PC-9 (cell line): ENCODE measurements around the gene TMCC1. TPM values are rescaled to one million over a fixed set of nuclear protein-coding genes. Genes with fewer than 3 reads are reported as not detected.
"Not testable (repeated sequence)": the region's sequence is repeated elsewhere in the genome, so short reads cannot be mapped to it uniquely, and the experiment has no call there.

Experiments
- BruUV-seq: library from RNA; stranded (reverse); fragments of 400-500 nt; replicated peaks from 2 replicates; lab custom pipeline; 2021; lab: Mats Ljungman, UMichigan
- CTCF ChIA-PET: fragments of 300-600 bp; sonication (Branson Sonifier 250); formaldehyde crosslinking; loops from one replicate; lab custom pipeline; 2022; ENCODE audit warnings: antibody characterized with exemption; lab: Charles Lee
- POLR2A ChIA-PET: fragments of 300-600 bp; sonication (Branson Sonifier 250); formaldehyde crosslinking; loops from one replicate; lab custom pipeline; 2022; ENCODE audit warnings: antibody characterized with exemption; ENCODE audit not compliant: unreplicated experiment; lab: Charles Lee
- DNase-seq, 2 experiments: peaks; one replicate each; pipeline versions ENCODE4 v3.0.0 to v3.0.0-alpha.2; 2015 to 2022; ENCODE audit warnings: mixed read lengths in 1 of 2
- H2AFZ ChIP-seq: fragments of 200-600 bp; sonication (generic); 2 replicates; pipeline ENCODE4 v1.8.1; 2017; ENCODE audit warnings: antibody characterized with exemption
- H3F3A ChIP-seq: fragments of 200-600 bp; sonication (generic); 2 replicates; pipeline ENCODE4 v1.8.1; 2017; ENCODE audit warnings: antibody characterized with exemption, mild to moderate bottlenecking, low read depth; ENCODE audit not compliant: insufficient read depth
- H3K27ac ChIP-seq: fragments of 200-600 bp; sonication (generic); 2 replicates; pipeline ENCODE4 v1.6.1; 2016; ENCODE audit warnings: mixed run types
- H3K27me3 ChIP-seq: fragments of 200-600 bp; sonication (generic); 2 replicates; pipeline ENCODE4 v1.6.1; 2016; ENCODE audit warnings: low read depth, mixed run types; ENCODE audit not compliant: insufficient read depth
- H3K36me3 ChIP-seq: fragments of 200-600 bp; sonication (generic); 2 replicates; pipeline ENCODE4 v1.6.1; 2016; ENCODE audit warnings: low read depth, mixed run types
- H3K4me1 ChIP-seq: fragments of 200-600 bp; sonication (generic); replicated peaks from 2 replicates; pipeline ENCODE4 v1.6.1; 2016; ENCODE audit warnings: mixed run types; ENCODE audit not compliant: insufficient read depth
- H3K4me2 ChIP-seq: fragments of 200-600 bp; sonication (generic); 2 replicates; pipeline ENCODE4 v1.6.1; 2017; ENCODE audit warnings: mixed run types
- H3K4me3 ChIP-seq: fragments of 200-600 bp; sonication (generic); 2 replicates; pipeline ENCODE4 v1.6.1; 2016; ENCODE audit warnings: mixed run types
- H3K79me2 ChIP-seq: fragments of 200-600 bp; sonication (generic); 2 replicates; pipeline ENCODE4 v1.6.1; 2017; ENCODE audit warnings: low read depth, mixed run types
- H3K9me2 ChIP-seq: fragments of 200-600 bp; sonication (generic); 2 replicates; pipeline ENCODE4 v1.8.1; 2017; ENCODE audit warnings: mild to moderate bottlenecking; ENCODE audit not compliant: insufficient read depth
- H3K9me3 ChIP-seq: fragments of 200-600 bp; sonication (generic); 2 replicates; pipeline ENCODE4 v1.8.1; 2016; ENCODE audit warnings: low read depth; ENCODE audit not compliant: insufficient read depth
- H4K20me1 ChIP-seq: fragments of 200-600 bp; sonication (generic); 2 replicates; pipeline ENCODE4 v1.8.1; 2017; ENCODE audit not compliant: insufficient read depth
- CTCF ChIP-seq: fragments of 200-600 bp; sonication (generic); conservative IDR thresholded peaks from 2 replicates; pipeline ENCODE4 v1.6.1; 2017; ENCODE audit warnings: mixed run types, antibody characterized with exemption, mild to moderate bottlenecking, moderate library complexity
- EZH2 ChIP-seq: fragments of 200-600 bp; sonication (generic); IDR thresholded peaks from 2 replicates; pipeline ENCODE4 v1.8.0; 2017; ENCODE audit warnings: antibody characterized with exemption, low read depth
- intact Hi-C: fragments of 100-400 bp; cut with micrococcal nuclease; formaldehyde crosslinking; loops from one replicate; pipeline ENCODE4 v1.10.0; 2022; ENCODE audit not compliant: unreplicated experiment
- total RNA-seq: library from RNA; stranded (reverse); gene quantifications from 2 replicates; pipeline ENCODE4 v1.2.3, GENCODE V29; 2021

The TMCC1 gene
- total RNA-seq, 1 experiment from 2014 or later = 41.4 TPM

GRCh38 chr3:129834580-129834979 lies 58.9 kb downstream of the TMCC1 start:
- no peak for TF ChIP-seq EZH2
- no peak for TF ChIP-seq CTCF
- Histone ChIP-seq H3K4me2 (no peak overlapping the region), H3K9me3 (no peaks in the 10 kb centered on the region), H2AFZ (no peak overlapping the region), H3F3A (peaks cover 31% of the 10 kb centered on the region), H3K27me3 (no peaks in the 10 kb centered on the region), H3K79me2 (peaks cover 18% of the 10 kb centered on the region), H3K27ac (no peak overlapping the region), H3K4me1 (peaks cover 31% of the 10 kb centered on the region), H3K9me2 (no peaks in the 10 kb centered on the region), H3K36me3 (0 out of 2 replicates have a peak, but pooled peaks cover 3% of the 10 kb centered on the region), H3K4me3 (no peak overlapping the region), H4K20me1 (no peaks in the 10 kb centered on the region)
- ChIA-PET CTCF (no interaction called here), POLR2A (no interaction called here)
- DNase-seq = no peak
- intact Hi-C loops = loop anchor here (5.0 kb wide), 1 partner anchor 263 kb away; no protein-coding TSS in a partner anchor
- no TSS peak for BruUV-seq

- peaks cover 40% of the 10 kb centered on the region for H3K4me1 ChIP-seq
- CTCF ChIA-PET = interaction anchor here (1.8 kb wide), 1 partner anchor 342 kb away, joined by 5 read pairs; no protein-coding TSS in a partner anchor
- H3K36me3 ChIP-seq = not testable (repeated sequence)
Observed at GRCh38 chr3:129831942-129832341, 61.6 kb downstream of the TMCC1 start.

GRCh38 chr3:129831503-129831902 lies 62.0 kb downstream of the TMCC1 start:
- H3K4me1 ChIP-seq = peaks cover 40% of the 10 kb centered on the region
- H3K27me3 ChIP-seq = no peaks in the 10 kb centered on the region
- no peaks in the 10 kb centered on the region for H4K20me1 ChIP-seq
- H2AFZ ChIP-seq = no peak overlapping the region
- H3F3A ChIP-seq = peaks cover 25% of the 10 kb centered on the region
- 0 out of 2 replicates have a peak, but pooled peaks cover 3% of the 10 kb centered on the region for H3K36me3 ChIP-seq
- POLR2A ChIA-PET = interaction anchor here (0.6 to 0.8 kb wide), 2 partner anchors 9 to 98 kb away, joined by 9 to 11 read pairs; no protein-coding TSS in a partner anchor
- no peak overlapping the region for H3K4me3 ChIP-seq
- no peaks in the 10 kb centered on the region for H3K9me3 ChIP-seq
- H3K4me2 ChIP-seq = peak overlapping the region; percentile 33; the same call in 1 of the 2 replicates
- no TSS peak for BruUV-seq
- CTCF ChIA-PET = interaction anchor here (1.8 kb wide), 1 partner anchor 342 kb away, joined by 5 read pairs; no protein-coding TSS in a partner anchor
- peak overlapping the region; percentile 80 for H3K27ac ChIP-seq
- no peak for DNase-seq
- TF ChIP-seq EZH2 (no peak), CTCF (no peak)
- H3K9me2 ChIP-seq = no peaks in the 10 kb centered on the region
- peaks cover 21% of the 10 kb centered on the region for H3K79me2 ChIP-seq
- intact Hi-C loops = loop anchor here (5.0 kb wide), 1 partner anchor 266 kb away; no protein-coding TSS in a partner anchor

More at GRCh38 chr3:129831942-129832341, 61.6 kb downstream of the TMCC1 start:
- H4K20me1 ChIP-seq, H3K4me3 ChIP-seq, H3K9me3 ChIP-seq, H3K9me2 ChIP-seq, H3K27me3 ChIP-seq, BruUV-seq, H2AFZ ChIP-seq: not testable (repeated sequence)
- DNase-seq = peak; percentile 53 to 68
- Histone ChIP-seq H3K27ac (peak overlapping the region; percentile 58), H3K4me2 (peak overlapping the region; percentile 33; the same call in 1 of the 2 replicates), H3F3A (peaks cover 25% of the 10 kb centered on the region), H3K79me2 (peaks cover 21% of the 10 kb centered on the region)
- intact Hi-C loops = loop anchor here (1.0 to 5.0 kb wide), 2 partner anchors 60 to 265 kb away; no protein-coding TSS in a partner anchor
- POLR2A ChIA-PET = interaction anchor here (0.6 to 0.8 kb wide), 2 partner anchors 9 to 98 kb away, joined by 9 to 11 read pairs; no protein-coding TSS in a partner anchor
